ENCODE data around the gene ACMSD.
"Not testable (repeated sequence)": the region's sequence is repeated elsewhere in the genome, so short reads cannot be mapped to it uniquely, and the experiment has no call there.

ACMSD gene

GRCh38 chr2:134838143-134838620 is at the start of gene ACMSD:
TSS of gene ACMSD (plus strand) at chr2:134838616. CDS start at chr2:134838683, 67 bp downstream.
- no peaks in the 10 kb centered on the region for H3K36me3 Mint-ChIP-seq (ENCODE audit: low read depth)
- DNase-seq (ENCODE audit: low spot score) = no peak
- H3K4me1 Mint-ChIP-seq (ENCODE audit: low read depth) = no peaks in the 10 kb centered on the region
- H3K9me3 Mint-ChIP-seq = no peaks in the 10 kb centered on the region
- no peak within 1 kb of the TSS for H3K4me3 Mint-ChIP-seq
- no peak within 1 kb of the TSS for H3K27ac Mint-ChIP-seq
- H3K27me3 Mint-ChIP-seq (ENCODE audit: low read depth) = peaks cover 5% of the 10 kb centered on the region

GRCh38 chr2:134790487-134790886 is 47.9 kb upstream of the ACMSD start:
- DNase-seq (ENCODE audit: low spot score) = no peak
- H3K4me3 Mint-ChIP-seq = no peak overlapping the region
- no peaks in the 10 kb centered on the region for H3K4me1 Mint-ChIP-seq (ENCODE audit: low read depth)
- H3K27me3 Mint-ChIP-seq (ENCODE audit: low read depth) = peaks cover 2% of the 10 kb centered on the region
- H3K9me3 Mint-ChIP-seq = no peaks in the 10 kb centered on the region
- H3K36me3 Mint-ChIP-seq (ENCODE audit: low read depth) = no peaks in the 10 kb centered on the region
- H3K27ac Mint-ChIP-seq = no peak overlapping the region

- no peaks in the 10 kb centered on the region for H3K9me3 Mint-ChIP-seq
- no peaks in the 10 kb centered on the region for H3K4me1 Mint-ChIP-seq (ENCODE audit: low read depth)
- DNase-seq (ENCODE audit: low spot score) = no peak
- no peaks in the 10 kb centered on the region for H3K36me3 Mint-ChIP-seq (ENCODE audit: low read depth)
- H3K4me3 Mint-ChIP-seq = no peak overlapping the region
- no peak overlapping the region for H3K27ac Mint-ChIP-seq
- H3K27me3 Mint-ChIP-seq (ENCODE audit: low read depth) = peaks cover 4% of the 10 kb centered on the region
Observed at GRCh38 chr2:134791616-134792015, 46.8 kb upstream of the ACMSD start.

- no peak for DNase-seq (ENCODE audit: low spot score)
- no peaks in the 10 kb centered on the region for H3K9me3 Mint-ChIP-seq
- H3K4me1 Mint-ChIP-seq (ENCODE audit: low read depth) = no peaks in the 10 kb centered on the region
- H3K36me3 Mint-ChIP-seq (ENCODE audit: low read depth) = no peaks in the 10 kb centered on the region
- peaks cover 4% of the 10 kb centered on the region for H3K27me3 Mint-ChIP-seq (ENCODE audit: low read depth)
- no peak overlapping the region for H3K4me3 Mint-ChIP-seq
- no peak overlapping the region for H3K27ac Mint-ChIP-seq
Observed at GRCh38 chr2:134792186-134792585, 46.2 kb upstream of the ACMSD start.

DNA sequence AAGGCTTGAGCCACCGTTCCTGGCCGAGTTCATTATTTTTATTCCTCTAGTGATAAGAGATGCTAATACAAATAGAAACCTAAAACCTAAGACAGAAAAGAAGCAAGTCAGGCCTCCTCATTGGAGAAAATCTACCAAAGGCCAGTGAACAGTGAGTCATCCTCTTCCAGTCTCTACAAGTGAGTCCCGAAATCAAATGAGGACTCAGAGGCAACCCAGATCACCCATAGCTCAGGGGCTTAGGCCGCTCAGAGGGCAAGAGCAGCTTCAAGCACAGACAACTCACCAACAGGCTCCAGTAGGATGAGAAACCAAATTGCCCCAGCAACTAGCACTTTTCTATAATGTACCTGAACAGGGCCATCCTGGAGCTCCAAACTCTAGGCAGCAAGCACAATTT is 42.7 kb upstream of the ACMSD start:
- Mint-ChIP-seq H3K36me3 (ENCODE audit: low read depth) (no peaks in the 10 kb centered on the region), H3K4me1 (ENCODE audit: low read depth) (no peaks in the 10 kb centered on the region), H3K27me3 (ENCODE audit: low read depth) (peaks cover 4% of the 10 kb centered on the region), H3K27ac (no peak overlapping the region), H3K9me3 (no peaks in the 10 kb centered on the region), H3K4me3 (no peak overlapping the region)
- no peak for DNase-seq (ENCODE audit: low spot score)

GRCh38 chr2:134796373-134796772 is 42.0 kb upstream of the ACMSD start:
- peaks cover 4% of the 10 kb centered on the region for H3K27me3 Mint-ChIP-seq (ENCODE audit: low read depth)
- no peaks in the 10 kb centered on the region for H3K4me1 Mint-ChIP-seq (ENCODE audit: low read depth)
- H3K36me3 Mint-ChIP-seq (ENCODE audit: low read depth) = no peaks in the 10 kb centered on the region
- H3K27ac Mint-ChIP-seq = no peak overlapping the region
- H3K4me3 Mint-ChIP-seq = no peak overlapping the region
- H3K9me3 Mint-ChIP-seq = no peaks in the 10 kb centered on the region
- DNase-seq (ENCODE audit: low spot score) = no peak

GRCh38 chr2:134799936-134800335 is 38.5 kb upstream of the ACMSD start:
- no peaks in the 10 kb centered on the region for H3K4me1 Mint-ChIP-seq (ENCODE audit: low read depth)
- H3K27me3 Mint-ChIP-seq (ENCODE audit: low read depth) = peaks cover 2% of the 10 kb centered on the region
- no peaks in the 10 kb centered on the region for H3K36me3 Mint-ChIP-seq (ENCODE audit: low read depth)
- no peak overlapping the region for H3K27ac Mint-ChIP-seq
- H3K4me3 Mint-ChIP-seq = no peak overlapping the region
- H3K9me3 Mint-ChIP-seq = peaks cover 12% of the 10 kb centered on the region
- DNase-seq (ENCODE audit: low spot score) = no peak

- H3K36me3 Mint-ChIP-seq (ENCODE audit: low read depth) = no peaks in the 10 kb centered on the region
- no peaks in the 10 kb centered on the region for H3K4me1 Mint-ChIP-seq (ENCODE audit: low read depth)
- H3K4me3 Mint-ChIP-seq = no peak overlapping the region
- DNase-seq (ENCODE audit: low spot score) = no peak
- H3K27ac Mint-ChIP-seq = no peak overlapping the region
- H3K27me3 Mint-ChIP-seq (ENCODE audit: low read depth) = peaks cover 2% of the 10 kb centered on the region
- H3K9me3 Mint-ChIP-seq = peaks cover 16% of the 10 kb centered on the region
Observed at GRCh38 chr2:134800341-134800740, 38.1 kb upstream of the ACMSD start.

- H3K4me3 Mint-ChIP-seq; DNase-seq (ENCODE audit: low spot score); H3K36me3 Mint-ChIP-seq (ENCODE audit: low read depth); H3K27me3 Mint-ChIP-seq (ENCODE audit: low read depth); H3K4me1 Mint-ChIP-seq (ENCODE audit: low read depth); H3K27ac Mint-ChIP-seq: not testable (repeated sequence)
- H3K9me3 Mint-ChIP-seq = peaks cover 24% of the 10 kb centered on the region
Observed at GRCh38 chr2:134803609-134804405, 34.6 kb upstream of the ACMSD start.

GRCh38 chr2:134815741-134816140 is 22.7 kb upstream of the ACMSD start:
- Mint-ChIP-seq H3K27me3 (ENCODE audit: low read depth) (no peaks in the 10 kb centered on the region), H3K9me3 (peaks cover 11% of the 10 kb centered on the region), H3K4me3 (no peak overlapping the region), H3K36me3 (ENCODE audit: low read depth) (no peaks in the 10 kb centered on the region), H3K27ac (no peak overlapping the region), H3K4me1 (ENCODE audit: low read depth) (no peaks in the 10 kb centered on the region)
- DNase-seq (ENCODE audit: low spot score) = no peak

- no peak for DNase-seq (ENCODE audit: low spot score)
- H3K4me1 Mint-ChIP-seq (ENCODE audit: low read depth) = no peaks in the 10 kb centered on the region
- H3K36me3 Mint-ChIP-seq (ENCODE audit: low read depth) = no peaks in the 10 kb centered on the region
- no peak overlapping the region for H3K4me3 Mint-ChIP-seq
- no peak overlapping the region for H3K27ac Mint-ChIP-seq
- H3K27me3 Mint-ChIP-seq (ENCODE audit: low read depth) = no peaks in the 10 kb centered on the region
- no peaks in the 10 kb centered on the region for H3K9me3 Mint-ChIP-seq
Observed at GRCh38 chr2:134818321-134818720, 20.1 kb upstream of the ACMSD start.

GRCh38 chr2:134819334-134819733 is 19.1 kb upstream of the ACMSD start:
- DNase-seq (ENCODE audit: low spot score) = no peak
- H3K27ac Mint-ChIP-seq = no peak overlapping the region
- H3K4me3 Mint-ChIP-seq = no peak overlapping the region
- H3K36me3 Mint-ChIP-seq (ENCODE audit: low read depth) = no peaks in the 10 kb centered on the region
- H3K27me3 Mint-ChIP-seq (ENCODE audit: low read depth) = no peaks in the 10 kb centered on the region
- H3K9me3 Mint-ChIP-seq = peaks cover 3% of the 10 kb centered on the region
- no peaks in the 10 kb centered on the region for H3K4me1 Mint-ChIP-seq (ENCODE audit: low read depth)

- peaks cover 4% of the 10 kb centered on the region for H3K9me3 Mint-ChIP-seq
- H3K27me3 Mint-ChIP-seq (ENCODE audit: low read depth) = no peaks in the 10 kb centered on the region
- DNase-seq (ENCODE audit: low spot score) = no peak
- H3K4me3 Mint-ChIP-seq = no peak overlapping the region
- no peaks in the 10 kb centered on the region for H3K4me1 Mint-ChIP-seq (ENCODE audit: low read depth)
- no peak overlapping the region for H3K27ac Mint-ChIP-seq
- H3K36me3 Mint-ChIP-seq (ENCODE audit: low read depth) = no peaks in the 10 kb centered on the region
Observed at GRCh38 chr2:134823431-134823830, 15.0 kb upstream of the ACMSD start.

DNA sequence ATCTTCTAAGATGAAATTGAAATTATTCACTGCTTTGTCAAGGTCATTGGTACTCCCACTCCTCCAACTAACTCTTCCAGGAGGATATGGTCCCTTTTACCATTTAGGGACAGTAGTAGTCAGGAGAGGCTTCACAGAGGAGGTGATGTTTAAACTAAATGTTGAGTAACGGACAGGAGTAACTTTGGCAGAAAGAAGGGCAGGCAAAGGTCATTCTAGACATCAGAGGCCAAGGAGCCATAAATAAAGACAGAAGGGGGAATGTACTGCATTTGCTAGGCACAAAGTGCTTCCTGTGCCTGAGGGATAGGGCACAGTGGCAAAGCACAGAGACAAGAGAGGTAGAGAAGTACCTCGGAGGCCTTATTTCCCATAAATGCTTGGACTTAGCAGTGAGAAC is 14.6 kb upstream of the ACMSD start:
- Mint-ChIP-seq H3K4me3 (no peak overlapping the region), H3K9me3 (peaks cover 4% of the 10 kb centered on the region), H3K27me3 (ENCODE audit: low read depth) (no peaks in the 10 kb centered on the region), H3K27ac (no peak overlapping the region), H3K4me1 (ENCODE audit: low read depth) (no peaks in the 10 kb centered on the region), H3K36me3 (ENCODE audit: low read depth) (no peaks in the 10 kb centered on the region)
- no peak for DNase-seq (ENCODE audit: low spot score)

DNA sequence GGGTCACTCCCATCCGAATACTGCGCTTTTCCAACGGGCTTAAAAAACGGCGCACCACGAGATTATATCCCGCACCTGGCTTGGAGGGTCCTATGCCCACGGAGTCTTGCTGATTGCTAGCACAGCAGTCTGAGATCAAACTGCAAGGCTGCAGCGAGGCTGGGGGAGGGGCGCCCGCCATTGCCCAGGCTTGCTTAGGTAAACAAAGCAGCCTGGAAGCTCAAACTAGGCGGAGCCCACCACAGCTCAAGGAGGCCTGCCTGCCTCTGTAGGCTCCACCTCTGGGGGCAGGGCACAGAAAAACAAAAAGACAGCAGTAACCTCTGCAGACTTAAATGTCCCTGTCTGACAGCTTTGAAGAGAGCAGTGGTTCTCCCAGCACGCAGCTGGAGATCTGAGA is 12.7 kb upstream of the ACMSD start:
- not testable (repeated sequence) for H3K9me3 Mint-ChIP-seq; H3K36me3 Mint-ChIP-seq (ENCODE audit: low read depth); H3K27me3 Mint-ChIP-seq (ENCODE audit: low read depth); H3K4me3 Mint-ChIP-seq; DNase-seq (ENCODE audit: low spot score); H3K4me1 Mint-ChIP-seq (ENCODE audit: low read depth); H3K27ac Mint-ChIP-seq
